ENCODE results near the gene QPRT. TPM values are rescaled to one million over a fixed set of nuclear protein-coding genes. Genes with fewer than 3 reads are reported as not detected.

QPRT gene
- total and polyA plus RNA-seq, 2 experiments from 2014 or later: 65.4 to 128 TPM

GRCh38 chr16:29714972-29715371, 36.0 kb downstream of the QPRT start (continued):
- TF ChIP-seq, protein P1, sequence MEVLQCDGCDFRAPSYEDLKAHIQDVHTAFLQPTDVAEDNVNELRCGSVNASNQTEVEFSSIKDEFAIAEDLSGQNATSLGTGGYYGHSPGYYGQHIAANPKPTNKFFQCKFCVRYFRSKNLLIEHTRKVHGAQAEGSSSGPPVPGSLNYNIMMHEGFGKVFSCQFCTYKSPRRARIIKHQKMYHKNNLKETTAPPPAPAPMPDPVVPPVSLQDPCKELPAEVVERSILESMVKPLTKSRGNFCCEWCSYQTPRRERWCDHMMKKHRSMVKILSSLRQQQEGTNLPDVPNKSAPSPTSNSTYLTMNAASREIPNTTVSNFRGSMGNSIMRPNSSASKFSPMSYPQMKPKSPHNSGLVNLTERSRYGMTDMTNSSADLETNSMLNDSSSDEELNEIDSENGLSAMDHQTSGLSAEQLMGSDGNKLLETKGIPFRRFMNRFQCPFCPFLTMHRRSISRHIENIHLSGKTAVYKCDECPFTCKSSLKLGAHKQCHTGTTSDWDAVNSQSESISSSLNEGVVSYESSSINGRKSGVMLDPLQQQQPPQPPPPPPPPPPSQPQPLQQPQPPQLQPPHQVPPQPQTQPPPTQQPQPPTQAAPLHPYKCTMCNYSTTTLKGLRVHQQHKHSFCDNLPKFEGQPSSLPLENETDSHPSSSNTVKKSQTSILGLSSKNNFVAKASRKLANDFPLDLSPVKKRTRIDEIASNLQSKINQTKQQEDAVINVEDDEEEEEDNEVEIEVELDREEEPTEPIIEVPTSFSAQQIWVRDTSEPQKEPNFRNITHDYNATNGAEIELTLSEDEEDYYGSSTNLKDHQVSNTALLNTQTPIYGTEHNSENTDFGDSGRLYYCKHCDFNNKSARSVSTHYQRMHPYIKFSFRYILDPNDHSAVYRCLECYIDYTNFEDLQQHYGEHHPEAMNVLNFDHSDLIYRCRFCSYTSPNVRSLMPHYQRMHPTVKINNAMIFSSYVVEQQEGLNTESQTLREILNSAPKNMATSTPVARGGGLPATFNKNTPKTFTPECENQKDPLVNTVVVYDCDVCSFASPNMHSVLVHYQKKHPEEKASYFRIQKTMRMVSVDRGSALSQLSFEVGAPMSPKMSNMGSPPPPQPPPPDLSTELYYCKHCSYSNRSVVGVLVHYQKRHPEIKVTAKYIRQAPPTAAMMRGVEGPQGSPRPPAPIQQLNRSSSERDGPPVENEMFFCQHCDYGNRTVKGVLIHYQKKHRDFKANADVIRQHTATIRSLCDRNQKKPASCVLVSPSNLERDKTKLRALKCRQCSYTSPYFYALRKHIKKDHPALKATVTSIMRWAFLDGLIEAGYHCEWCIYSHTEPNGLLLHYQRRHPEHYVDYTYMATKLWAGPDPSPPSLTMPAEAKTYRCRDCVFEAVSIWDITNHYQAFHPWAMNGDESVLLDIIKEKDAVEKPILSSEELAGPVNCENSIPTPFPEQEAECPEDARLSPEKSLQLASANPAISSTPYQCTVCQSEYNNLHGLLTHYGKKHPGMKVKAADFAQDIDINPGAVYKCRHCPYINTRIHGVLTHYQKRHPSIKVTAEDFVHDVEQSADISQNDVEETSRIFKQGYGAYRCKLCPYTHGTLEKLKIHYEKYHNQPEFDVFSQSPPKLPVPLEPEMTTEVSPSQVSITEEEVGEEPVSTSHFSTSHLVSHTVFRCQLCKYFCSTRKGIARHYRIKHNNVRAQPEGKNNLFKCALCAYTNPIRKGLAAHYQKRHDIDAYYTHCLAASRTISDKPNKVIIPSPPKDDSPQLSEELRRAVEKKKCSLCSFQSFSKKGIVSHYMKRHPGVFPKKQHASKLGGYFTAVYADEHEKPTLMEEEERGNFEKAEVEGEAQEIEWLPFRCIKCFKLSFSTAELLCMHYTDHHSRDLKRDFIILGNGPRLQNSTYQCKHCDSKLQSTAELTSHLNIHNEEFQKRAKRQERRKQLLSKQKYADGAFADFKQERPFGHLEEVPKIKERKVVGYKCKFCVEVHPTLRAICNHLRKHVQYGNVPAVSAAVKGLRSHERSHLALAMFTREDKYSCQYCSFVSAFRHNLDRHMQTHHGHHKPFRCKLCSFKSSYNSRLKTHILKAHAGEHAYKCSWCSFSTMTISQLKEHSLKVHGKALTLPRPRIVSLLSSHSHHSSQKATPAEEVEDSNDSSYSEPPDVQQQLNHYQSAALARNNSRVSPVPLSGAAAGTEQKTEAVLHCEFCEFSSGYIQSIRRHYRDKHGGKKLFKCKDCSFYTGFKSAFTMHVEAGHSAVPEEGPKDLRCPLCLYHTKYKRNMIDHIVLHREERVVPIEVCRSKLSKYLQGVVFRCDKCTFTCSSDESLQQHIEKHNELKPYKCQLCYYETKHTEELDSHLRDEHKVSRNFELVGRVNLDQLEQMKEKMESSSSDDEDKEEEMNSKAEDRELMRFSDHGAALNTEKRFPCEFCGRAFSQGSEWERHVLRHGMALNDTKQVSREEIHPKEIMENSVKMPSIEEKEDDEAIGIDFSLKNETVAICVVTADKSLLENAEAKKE (CRISPR knock-in tag; IDR thresholded peaks at IDR 0.05): no peak
- no peak for TF ChIP-seq EZH2 (IDR thresholded peaks at IDR 0.05; ENCODE audit: low read depth, unreplicated experiment)

DNA sequence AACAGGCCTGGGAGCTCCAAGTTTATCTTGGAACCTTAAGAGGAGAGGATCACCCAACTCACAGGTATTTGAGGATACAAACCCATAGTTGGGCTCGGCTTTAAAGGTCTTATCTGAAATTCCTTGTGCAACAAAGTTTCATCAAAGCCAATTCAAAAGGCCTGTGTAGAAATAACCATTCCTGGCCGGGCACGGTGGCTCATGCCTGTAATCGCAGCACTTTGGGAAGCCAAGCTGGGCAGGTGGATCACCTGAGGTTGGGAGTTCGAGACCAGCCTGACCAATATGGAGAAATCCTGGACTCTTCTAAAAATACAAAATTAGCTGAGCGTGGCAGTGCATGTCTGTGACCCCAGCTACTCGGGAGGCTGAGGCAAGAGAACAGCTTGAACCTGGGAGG, 38.1 kb downstream of the QPRT start:
- Mint-ChIP-seq H3K27ac (peak overlapping the region; percentile 36; the same call in 1 of the 2 replicates), H3K36me3 (ENCODE audit: low read depth) (peaks cover 77% of the 10 kb centered on the region), H3K4me1 (peaks cover 50% of the 10 kb centered on the region), H3K27me3 (ENCODE audit: insufficient read depth, low read depth, poor library complexity) (peaks cover 20% of the 10 kb centered on the region), H3K9me3 (no peaks in the 10 kb centered on the region; the same call in 1 of the 3 replicates), H3K4me3 (no peak overlapping the region)
- H4K20me1 ChIP-seq (replicated peaks; ENCODE audit: insufficient read depth): peaks cover 42% of the 10 kb centered on the region
- peaks cover 31% of the 10 kb centered on the region; the same call in 1 of the 2 replicates for H3F3A ChIP-seq (replicated peaks; ENCODE audit: low read depth)
- no peak for TF ChIP-seq JUNB (IDR thresholded peaks at IDR 0.05; ENCODE audit: unreplicated experiment)
- TF ChIP-seq ZNF114 (CRISPR knock-in tag; IDR thresholded peaks at IDR 0.05): no peak
- TF ChIP-seq EZH2phosphoT487 (IDR thresholded peaks at IDR 0.05; ENCODE audit: unreplicated experiment): no peak
- TF ChIP-seq STAT1 (IDR thresholded peaks at IDR 0.05; ENCODE audit: unreplicated experiment): no peak
- no peaks in the 10 kb centered on the region for H3K27me3 ChIP-seq (ENCODE audit: insufficient read depth)
- H3K36me3 ChIP-seq (ENCODE audit: insufficient read depth): peaks cover 31% of the 10 kb centered on the region
- ATAC-seq (no peak), DNase-seq (ENCODE audit: low spot score) (no peak)
- H3K4me2 ChIP-seq: no peak overlapping the region
- peak overlapping the region; percentile 51; the same call in 1 of the 2 replicates for H3K27ac ChIP-seq (ENCODE audit: low read depth)
- H3K4me1 ChIP-seq (ENCODE audit: insufficient read depth): peaks cover 56% of the 10 kb centered on the region
- no peaks in the 10 kb centered on the region for H3K9me2 ChIP-seq (ENCODE audit: insufficient read depth)
- no peak overlapping the region for H3K4me3 ChIP-seq
- H3K79me2 ChIP-seq (replicated peaks; ENCODE audit: insufficient read depth): peaks cover 93% of the 10 kb centered on the region
- H2AFZ ChIP-seq: no peak overlapping the region

Data from GM23338 (cell line).